SK-N-SH treated with all-trans-retinoic acid at 6 μM for 48 hours (cell line): Measurements from ENCODE around the gene FRMD4B.

Source experiments
- CREB5 ChIP-seq: fragments of 250-450 bp; sonication (Bioruptor Pico); IDR thresholded peaks from 2 replicates; pipeline ENCODE4 v1.5.1; 2020; ENCODE audit warnings: low read depth, mild to moderate bottlenecking, moderate library complexity
- ESRRG ChIP-seq: fragments of 250-450 bp; sonication (Bioruptor Pico); IDR thresholded peaks from 2 replicates; pipeline ENCODE4 v1.6.1; 2021; ENCODE audit warnings: mild to moderate bottlenecking
- RARB ChIP-seq: fragments of 250-450 bp; sonication (Bioruptor Pico); IDR thresholded peaks from 2 replicates; pipeline ENCODE4 v1.8.0; 2021; ENCODE audit warnings: mild to moderate bottlenecking, moderate library complexity
- TCF4 ChIP-seq: fragments of 250-450 bp; sonication (Bioruptor Pico); IDR thresholded peaks from 2 replicates; pipeline ENCODE4 v1.8.0; 2021; ENCODE audit warnings: mild to moderate bottlenecking, moderate library complexity, borderline replicate concordance
- ZFP3 ChIP-seq: fragments of 250-450 bp; sonication (Bioruptor Pico); IDR thresholded peaks from 2 replicates; pipeline ENCODE4 v1.5.0; 2020; ENCODE audit warnings: mild to moderate bottlenecking, moderate library complexity
- ZNF70 ChIP-seq: fragments of 450-650 bp; formaldehyde crosslinking; IDR thresholded peaks from 2 replicates; pipeline ENCODE4 v1.5.0; 2020; ENCODE audit warnings: mild to moderate bottlenecking, moderate library complexity
- TF ChIP-seq, protein P1 (sequence below): fragments of 250-450 bp; sonication (Bioruptor Pico); IDR thresholded peaks from 2 replicates; pipeline ENCODE4 v1.5.1; 2021; ENCODE audit warnings: mild to moderate bottlenecking, moderate library complexity
- TF ChIP-seq, protein P2 (sequence below): fragments of 250-450 bp; sonication (Bioruptor Pico); IDR thresholded peaks from 2 replicates; pipeline ENCODE4 v1.8.0; 2021; ENCODE audit warnings: low read depth, mild to moderate bottlenecking, moderate library complexity, borderline replicate concordance
- TF ChIP-seq, protein P3 (sequence below): fragments of 250-450 bp; sonication (Bioruptor Pico); IDR thresholded peaks from 2 replicates; pipeline ENCODE4 v1.8.0; 2020; ENCODE audit warnings: mild to moderate bottlenecking, moderate library complexity, borderline replicate concordance

DNA sequence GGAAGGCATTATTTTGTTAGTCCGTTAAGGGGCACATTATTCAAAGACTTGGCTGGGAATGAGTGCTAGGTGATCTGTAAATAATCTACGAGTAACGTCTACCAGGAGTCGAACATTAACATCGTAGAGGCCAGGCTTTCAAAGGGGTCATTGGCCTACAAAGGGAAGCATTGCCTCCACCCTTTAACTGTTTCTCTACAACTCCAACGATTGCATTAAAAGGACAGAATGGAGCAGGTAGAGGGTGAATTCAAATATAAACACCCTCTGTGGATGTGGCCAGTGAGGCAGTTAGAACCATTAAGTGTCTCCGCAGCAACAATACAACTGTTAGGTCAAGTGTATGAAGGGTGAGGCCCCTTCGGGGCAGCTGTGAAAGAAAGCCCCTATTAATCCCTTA, 137.5 kb downstream of the FRMD4B start:
- TF ChIP-seq ESRRG (CRISPR knock-in tag): no peak
- TF ChIP-seq TCF4: no peak
- TF ChIP-seq, protein P1, sequence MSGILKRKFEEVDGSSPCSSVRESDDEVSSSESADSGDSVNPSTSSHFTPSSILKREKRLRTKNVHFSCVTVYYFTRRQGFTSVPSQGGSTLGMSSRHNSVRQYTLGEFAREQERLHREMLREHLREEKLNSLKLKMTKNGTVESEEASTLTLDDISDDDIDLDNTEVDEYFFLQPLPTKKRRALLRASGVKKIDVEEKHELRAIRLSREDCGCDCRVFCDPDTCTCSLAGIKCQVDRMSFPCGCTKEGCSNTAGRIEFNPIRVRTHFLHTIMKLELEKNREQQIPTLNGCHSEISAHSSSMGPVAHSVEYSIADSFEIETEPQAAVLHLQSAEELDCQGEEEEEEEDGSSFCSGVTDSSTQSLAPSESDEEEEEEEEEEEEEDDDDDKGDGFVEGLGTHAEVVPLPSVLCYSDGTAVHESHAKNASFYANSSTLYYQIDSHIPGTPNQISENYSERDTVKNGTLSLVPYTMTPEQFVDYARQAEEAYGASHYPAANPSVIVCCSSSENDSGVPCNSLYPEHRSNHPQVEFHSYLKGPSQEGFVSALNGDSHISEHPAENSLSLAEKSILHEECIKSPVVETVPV (CRISPR knock-in tag): no peak
- no peak for TF ChIP-seq CREB5 (CRISPR knock-in tag)
- TF ChIP-seq RARB (CRISPR knock-in tag): no peak
- no peak for TF ChIP-seq ZNF70
- TF ChIP-seq, protein P2, sequence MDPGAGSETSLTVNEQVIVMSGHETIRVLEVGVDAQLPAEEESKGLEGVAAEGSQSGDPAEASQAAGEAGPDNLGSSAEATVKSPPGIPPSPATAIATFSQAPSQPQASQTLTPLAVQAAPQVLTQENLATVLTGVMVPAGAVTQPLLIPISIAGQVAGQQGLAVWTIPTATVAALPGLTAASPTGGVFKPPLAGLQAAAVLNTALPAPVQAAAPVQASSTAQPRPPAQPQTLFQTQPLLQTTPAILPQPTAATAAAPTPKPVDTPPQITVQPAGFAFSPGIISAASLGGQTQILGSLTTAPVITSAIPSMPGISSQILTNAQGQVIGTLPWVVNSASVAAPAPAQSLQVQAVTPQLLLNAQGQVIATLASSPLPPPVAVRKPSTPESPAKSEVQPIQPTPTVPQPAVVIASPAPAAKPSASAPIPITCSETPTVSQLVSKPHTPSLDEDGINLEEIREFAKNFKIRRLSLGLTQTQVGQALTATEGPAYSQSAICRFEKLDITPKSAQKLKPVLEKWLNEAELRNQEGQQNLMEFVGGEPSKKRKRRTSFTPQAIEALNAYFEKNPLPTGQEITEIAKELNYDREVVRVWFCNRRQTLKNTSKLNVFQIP (CRISPR knock-in tag): no peak
- no peak for TF ChIP-seq ZFP3 (CRISPR knock-in tag)
- TF ChIP-seq, protein P3, sequence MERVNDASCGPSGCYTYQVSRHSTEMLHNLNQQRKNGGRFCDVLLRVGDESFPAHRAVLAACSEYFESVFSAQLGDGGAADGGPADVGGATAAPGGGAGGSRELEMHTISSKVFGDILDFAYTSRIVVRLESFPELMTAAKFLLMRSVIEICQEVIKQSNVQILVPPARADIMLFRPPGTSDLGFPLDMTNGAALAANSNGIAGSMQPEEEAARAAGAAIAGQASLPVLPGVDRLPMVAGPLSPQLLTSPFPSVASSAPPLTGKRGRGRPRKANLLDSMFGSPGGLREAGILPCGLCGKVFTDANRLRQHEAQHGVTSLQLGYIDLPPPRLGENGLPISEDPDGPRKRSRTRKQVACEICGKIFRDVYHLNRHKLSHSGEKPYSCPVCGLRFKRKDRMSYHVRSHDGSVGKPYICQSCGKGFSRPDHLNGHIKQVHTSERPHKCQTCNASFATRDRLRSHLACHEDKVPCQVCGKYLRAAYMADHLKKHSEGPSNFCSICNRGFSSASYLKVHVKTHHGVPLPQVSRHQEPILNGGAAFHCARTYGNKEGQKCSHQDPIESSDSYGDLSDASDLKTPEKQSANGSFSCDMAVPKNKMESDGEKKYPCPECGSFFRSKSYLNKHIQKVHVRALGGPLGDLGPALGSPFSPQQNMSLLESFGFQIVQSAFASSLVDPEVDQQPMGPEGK (CRISPR knock-in tag): no peak
